PC-3 (cell line): ENCODE data around the gene MIS18BP1. TPM values are rescaled to one million over a fixed set of nuclear protein-coding genes. Genes with fewer than 3 reads are reported as not detected.

Experiments
- ATAC-seq: fragments of 200-7000 bp; cut with Tn5 transposase; 2 replicates; pipeline ENCODE4 v1.9.1; 2020; ENCODE audit warnings: mild to moderate bottlenecking, moderate library complexity
- BruUV-seq: library from RNA; stranded (reverse); fragments of 400-500 nt; replicated peaks from 2 replicates; lab custom pipeline; 2021; lab: Mats Ljungman, UMichigan
- CTCF ChIA-PET: fragments of 300-600 bp; sonication (Branson Sonifier 250); formaldehyde crosslinking; loops from one replicate; lab custom pipeline; 2022; ENCODE audit warnings: antibody characterized with exemption; lab: Charles Lee
- POLR2A ChIA-PET: fragments of 300-600 bp; sonication (Branson Sonifier 250); formaldehyde crosslinking; loops from one replicate; lab custom pipeline; 2022; ENCODE audit warnings: antibody characterized with exemption; ENCODE audit not compliant: unreplicated experiment; lab: Charles Lee
- DNase-seq: peaks from one replicate; pipeline ENCODE4 v3.0.0-alpha.2; 2015
- H2AFZ ChIP-seq: fragments of 300-600 bp; sonication (generic); 2 replicates; pipeline ENCODE4 v1.6.0; 2016; ENCODE audit warnings: antibody characterized with exemption, low read length
- H3F3A ChIP-seq: fragments of 300-600 bp; sonication (generic); one replicate; pipeline ENCODE4 v1.6.0; 2017; ENCODE audit warnings: antibody characterized with exemption, low read length, control low read depth, mild to moderate bottlenecking; ENCODE audit not compliant: unreplicated experiment
- H3K27ac ChIP-seq: fragments of 300-600 bp; sonication (generic); 2 replicates; pipeline ENCODE4 v1.5.1; 2016; ENCODE audit warnings: mild to moderate bottlenecking, low read length
- H3K27me3 ChIP-seq: fragments of 300-600 bp; sonication (generic); 2 replicates; pipeline ENCODE4 v1.6.1; 2016; ENCODE audit warnings: low read length, mixed read lengths
- H3K36me3 ChIP-seq: fragments of 300-600 bp; sonication (generic); 2 replicates; pipeline ENCODE4 v1.6.1; 2016; ENCODE audit warnings: low read depth, mixed run types, low read length, mixed read lengths
- H3K4me1 ChIP-seq: fragments of 300-600 bp; sonication (generic); 2 replicates; pipeline ENCODE4 v1.5.1; 2016; ENCODE audit warnings: low read length; ENCODE audit not compliant: insufficient read depth
- H3K4me2 ChIP-seq: fragments of 300-600 bp; sonication (generic); 2 replicates; pipeline ENCODE4 v1.6.0; 2016; ENCODE audit warnings: low read length
- H3K4me3 ChIP-seq: fragments of 300-600 bp; sonication (generic); 2 replicates; pipeline ENCODE4 v1.5.1; 2016; ENCODE audit warnings: mild to moderate bottlenecking, low read length, mixed read lengths
- H3K79me2 ChIP-seq: fragments of 300-600 bp; sonication (generic); 2 replicates; pipeline ENCODE4 v1.6.1; 2017; ENCODE audit warnings: low read length, mixed read lengths
- H3K9ac ChIP-seq: fragments of 300-600 bp; sonication (generic); 2 replicates; pipeline ENCODE4 v1.6.0; 2016; ENCODE audit warnings: mild to moderate bottlenecking, low read length
- H3K9me2 ChIP-seq: fragments of 300-600 bp; sonication (generic); replicated peaks from 2 replicates; pipeline ENCODE4 v1.6.1; 2016; ENCODE audit warnings: mixed run types, low read length, mixed read lengths
- H3K9me3 ChIP-seq: fragments of 300-600 bp; sonication (generic); 2 replicates; pipeline ENCODE4 v1.6.1; 2016; ENCODE audit warnings: low read length, mixed read lengths
- H4K20me1 ChIP-seq: fragments of 300-600 bp; sonication (generic); 2 replicates; pipeline ENCODE4 v1.6.1; 2016; ENCODE audit warnings: low read length, mixed read lengths
- CTCF ChIP-seq: fragments of 300-600 bp; sonication (generic); conservative IDR thresholded peaks from 2 replicates; pipeline ENCODE4 v1.5.1; 2017; ENCODE audit warnings: antibody characterized with exemption, low read depth, mild to moderate bottlenecking, low read length
- EZH2 ChIP-seq: fragments of 300-600 bp; sonication (generic); IDR thresholded peaks from one replicate; pipeline ENCODE4 v1.6.1; 2017; ENCODE audit warnings: antibody characterized with exemption, mild to moderate bottlenecking, low read length; ENCODE audit not compliant: unreplicated experiment
- EZH2phosphoT487 ChIP-seq: fragments of 300-600 bp; sonication (generic); IDR thresholded peaks from 2 replicates; pipeline ENCODE4 v1.6.1; 2018; ENCODE audit warnings: mild to moderate bottlenecking, antibody characterized with exemption, low read length, borderline replicate concordance
- intact Hi-C: fragments of 100-400 bp; cut with micrococcal nuclease; formaldehyde crosslinking; loops from 2 replicates; pipeline ENCODE4 v1.9.0; 2023
- total RNA-seq: library from RNA; depleted of rRNA; stranded (reverse); fragments of >200 nt; gene quantifications from 2 replicates; pipeline ENCODE4 v1.2.3, GENCODE V29; 2014

The MIS18BP1 gene
- total RNA-seq, 1 experiment from 2014 or later, result 42.3 TPM

GRCh38 chr14:45249856-45250575, 3.0 kb downstream of the MIS18BP1 start:
- TF ChIP-seq CTCF (no peak), EZH2 (no peak), EZH2phosphoT487 (no peak)
- DNase-seq, result peak; percentile 33
- no peak overlapping the region for H2AFZ ChIP-seq
- peaks cover 25% of the 10 kb centered on the region for H4K20me1 ChIP-seq
- no peaks in the 10 kb centered on the region for H3K27me3 ChIP-seq
- H3K36me3 ChIP-seq, result 0 out of 2 replicates have a peak, but pooled peaks cover 2% of the 10 kb centered on the region
- intact Hi-C loops, result loop anchor here (5.0 kb wide), 3 partner anchors 288 to 353 kb away; partner anchors contain the start of genes KLHL28 and TOGARAM1
- BruUV-seq, result no TSS peak
- H3F3A ChIP-seq, result no peaks in the 10 kb centered on the region
- no peak overlapping the region for H3K9ac ChIP-seq
- H3K27ac ChIP-seq, result no peak overlapping the region
- H3K9me3 ChIP-seq, result no peaks in the 10 kb centered on the region
- peaks cover 80% of the 10 kb centered on the region for H3K79me2 ChIP-seq
- no peak for ATAC-seq
- H3K4me1 ChIP-seq, result peaks cover 23% of the 10 kb centered on the region
- ChIA-PET CTCF (no interaction called here), POLR2A (no interaction called here)
- H3K4me2 ChIP-seq, result peak overlapping the region; percentile 88
- peak overlapping the region; percentile 71; the same call in 1 of the 2 replicates for H3K4me3 ChIP-seq
- no peaks in the 10 kb centered on the region for H3K9me2 ChIP-seq

GRCh38 chr14:45247427-45247826, 5.6 kb downstream of the MIS18BP1 start:
- no TSS peak for BruUV-seq
- Histone ChIP-seq H3K79me2 (peaks cover 100% of the 10 kb centered on the region), H3K9me3 (no peaks in the 10 kb centered on the region), H4K20me1 (peaks cover 31% of the 10 kb centered on the region), H3K4me2 (no peak overlapping the region), H3K27ac (no peak overlapping the region), H3K4me3 (no peak overlapping the region), H2AFZ (no peak overlapping the region), H3K36me3 (peaks cover 2% of the 10 kb centered on the region; the same call in 1 of the 2 replicates), H3K9ac (no peak overlapping the region), H3K4me1 (peaks cover 22% of the 10 kb centered on the region), H3K9me2 (no peaks in the 10 kb centered on the region), H3K27me3 (no peaks in the 10 kb centered on the region), H3F3A (no peaks in the 10 kb centered on the region)
- ChIA-PET CTCF (no interaction called here), POLR2A (no interaction called here)
- intact Hi-C loops, result no loop called here
- DNase-seq (no peak), ATAC-seq (no peak)
- no peak for TF ChIP-seq CTCF
- TF ChIP-seq EZH2, result no peak
- no peak for TF ChIP-seq EZH2phosphoT487

- no peak overlapping the region for H3K9ac ChIP-seq
- H2AFZ ChIP-seq, result no peak overlapping the region
- H3K4me3 ChIP-seq, result no peak overlapping the region
- BruUV-seq, result no TSS peak
- H3K36me3 ChIP-seq, result peaks cover 10% of the 10 kb centered on the region; the same call in 1 of the 2 replicates
- H3K4me1 ChIP-seq, result peaks cover 22% of the 10 kb centered on the region
- ChIA-PET CTCF (no interaction called here), POLR2A (no interaction called here)
- TF ChIP-seq EZH2, result no peak
- no peak for TF ChIP-seq EZH2phosphoT487
- no peak for TF ChIP-seq CTCF
- no peaks in the 10 kb centered on the region for H3K9me2 ChIP-seq
- peaks cover 28% of the 10 kb centered on the region for H4K20me1 ChIP-seq
- peaks cover 100% of the 10 kb centered on the region for H3K79me2 ChIP-seq
- no peaks in the 10 kb centered on the region for H3K27me3 ChIP-seq
- intact Hi-C loops, result no loop called here
- no peak for ATAC-seq
- no peak overlapping the region for H3K27ac ChIP-seq
- DNase-seq, result no peak
- no peaks in the 10 kb centered on the region for H3F3A ChIP-seq
- no peak overlapping the region for H3K4me2 ChIP-seq
- H3K9me3 ChIP-seq, result no peaks in the 10 kb centered on the region
Measured at GRCh38 chr14:45246691-45247090, 6.3 kb downstream of the MIS18BP1 start.
